ENCODE results near the gene FILIP1. TPM values are rescaled to one million over a fixed set of nuclear protein-coding genes. Genes with fewer than 3 reads are reported as not detected.
A peak's percentile ranks its signal among the peaks of the same experiment; 100 is the strongest.

FILIP1 gene
- total RNA-seq, 2 donors from 2014 or later = 3.0 to 6.5 TPM

GRCh38 chr6:75285283-75285639 is 208.3 kb downstream of the FILIP1 start:
- H3K4me1 ChIP-seq = peaks cover 68% of the 10 kb centered on the region
- ATAC-seq = no peak
- no peaks in the 10 kb centered on the region for H3K27me3 ChIP-seq
- H3K36me3 ChIP-seq (replicated peaks in 1 of 2; ENCODE audit: insufficient read depth in 1 of 2, low read depth in 2 of 2) = no peaks in the 10 kb centered on the region
- intact Hi-C loops (cut with DNase I) = no loop called here
- H3K27ac ChIP-seq = peak overlapping the region; percentile 81 to 90 (median 85)
- 0 to 1% methylated on average over 6 of the region's 6 CpGs for WGBS, 2 donors
- peak overlapping the region; percentile 14 to 77 for H3K4me3 ChIP-seq
- no peaks in the 10 kb centered on the region for H3K9me3 ChIP-seq
- DNase-seq = no peak
- TF ChIP-seq, protein P1, sequence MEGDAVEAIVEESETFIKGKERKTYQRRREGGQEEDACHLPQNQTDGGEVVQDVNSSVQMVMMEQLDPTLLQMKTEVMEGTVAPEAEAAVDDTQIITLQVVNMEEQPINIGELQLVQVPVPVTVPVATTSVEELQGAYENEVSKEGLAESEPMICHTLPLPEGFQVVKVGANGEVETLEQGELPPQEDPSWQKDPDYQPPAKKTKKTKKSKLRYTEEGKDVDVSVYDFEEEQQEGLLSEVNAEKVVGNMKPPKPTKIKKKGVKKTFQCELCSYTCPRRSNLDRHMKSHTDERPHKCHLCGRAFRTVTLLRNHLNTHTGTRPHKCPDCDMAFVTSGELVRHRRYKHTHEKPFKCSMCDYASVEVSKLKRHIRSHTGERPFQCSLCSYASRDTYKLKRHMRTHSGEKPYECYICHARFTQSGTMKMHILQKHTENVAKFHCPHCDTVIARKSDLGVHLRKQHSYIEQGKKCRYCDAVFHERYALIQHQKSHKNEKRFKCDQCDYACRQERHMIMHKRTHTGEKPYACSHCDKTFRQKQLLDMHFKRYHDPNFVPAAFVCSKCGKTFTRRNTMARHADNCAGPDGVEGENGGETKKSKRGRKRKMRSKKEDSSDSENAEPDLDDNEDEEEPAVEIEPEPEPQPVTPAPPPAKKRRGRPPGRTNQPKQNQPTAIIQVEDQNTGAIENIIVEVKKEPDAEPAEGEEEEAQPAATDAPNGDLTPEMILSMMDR (IDR thresholded peaks at IDR 0.05) = no peak
- TF ChIP-seq POLR2A (IDR thresholded peaks at IDR 0.05) = no peak

DNA sequence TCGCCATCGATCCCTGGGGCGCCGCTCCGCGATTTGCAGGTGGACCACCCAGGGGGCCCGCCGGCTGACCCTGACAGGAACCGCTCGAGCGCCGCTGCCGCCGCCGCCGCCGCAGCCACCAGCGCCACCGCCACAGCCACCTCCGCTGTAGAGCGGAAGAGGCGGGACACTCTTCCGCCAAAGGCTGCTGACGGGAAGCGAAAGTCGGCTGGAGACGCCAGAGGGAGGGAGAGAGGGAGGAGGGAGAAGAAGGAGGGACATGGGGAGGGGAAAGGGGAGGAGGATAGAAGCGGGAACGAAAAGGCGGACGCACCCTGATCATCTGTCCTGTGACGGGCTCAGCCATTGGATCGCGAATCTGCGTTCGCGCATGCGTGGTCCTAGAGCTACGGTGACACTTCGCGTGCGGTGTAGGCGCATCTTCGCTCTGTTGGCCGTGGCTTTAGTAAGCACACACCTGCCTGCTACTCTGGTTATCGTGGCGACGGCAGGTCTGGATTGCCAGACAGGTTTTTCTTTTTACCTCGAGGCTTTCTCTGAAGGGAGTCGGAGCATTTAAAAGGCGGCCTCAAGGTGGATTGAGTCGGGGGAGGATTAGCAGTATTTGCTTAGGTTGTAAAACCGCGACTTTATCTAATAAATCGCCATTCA is 208.8 kb downstream of the FILIP1 start, which contains the start of gene TMEM30A:
Gene TMEM30A, minus strand, starts transcription at position 161 of the 651 bp plus-strand sequence. Its CDS starts 154 bp downstream, at position 7.
- Histone ChIP-seq H3K27ac (peak within 1 kb of the TSS; percentile 81 to 90 (median 85)), H3K4me3 (peak within 1 kb of the TSS; percentile 77 to 85), H3K9me3 (no peaks in the 10 kb centered on the region), H3K36me3 (replicated peaks in 1 of 2; ENCODE audit: insufficient read depth in 1 of 2, low read depth in 2 of 2) (no peaks in the 10 kb centered on the region), H3K4me1 (peaks cover 68% of the 10 kb centered on the region), H3K27me3 (no peaks in the 10 kb centered on the region)
- WGBS, 2 donors = 0% methylated on average over 54 to 55 of the region's 55 CpGs
- DNase-seq = peak; percentile 96 to 99 (median 98)
- peak; percentile 88 to 93 (median 90) for TF ChIP-seq POLR2A (IDR thresholded peaks at IDR 0.05)
- TF ChIP-seq, protein P1 (IDR thresholded peaks at IDR 0.05) = peak in 2 of 7 experiments; percentile 17 to 29
- peak; percentile 99 for ATAC-seq
- intact Hi-C loops (cut with DNase I) = no loop called here

GRCh38 chr6:75283907-75284631 is 209.5 kb downstream of the FILIP1 start:
- Histone ChIP-seq H3K27ac (peak overlapping the region; percentile 81 to 90 (median 85)), H3K9me3 (no peaks in the 10 kb centered on the region), H3K36me3 (replicated peaks in 1 of 2; ENCODE audit: insufficient read depth in 1 of 2, low read depth in 2 of 2) (no peaks in the 10 kb centered on the region), H3K4me1 (peaks cover 68% of the 10 kb centered on the region), H3K4me3 (peak overlapping the region; percentile 77 to 85), H3K27me3 (no peaks in the 10 kb centered on the region)
- intact Hi-C loops (cut with DNase I) = no loop called here
- DNase-seq = no peak
- peak; percentile 23 for ATAC-seq
- TF ChIP-seq, protein P1 (IDR thresholded peaks at IDR 0.05) = no peak
- no peak for TF ChIP-seq POLR2A (IDR thresholded peaks at IDR 0.05)
- 0 to 1% methylated on average over 36 of the region's 36 CpGs for WGBS, 2 donors

- no peaks in the 10 kb centered on the region for H3K9me3 ChIP-seq
- no peak overlapping the region for H3K27ac ChIP-seq
- WGBS, 2 donors = 30 to 48% methylated on average over 2 of the region's 2 CpGs
- TF ChIP-seq POLR2A (IDR thresholded peaks at IDR 0.05) = no peak
- TF ChIP-seq, protein P1 (IDR thresholded peaks at IDR 0.05) = no peak
- no peak overlapping the region for H3K4me3 ChIP-seq
- H3K36me3 ChIP-seq (replicated peaks in 1 of 2; ENCODE audit: insufficient read depth in 1 of 2, low read depth in 2 of 2) = no peaks in the 10 kb centered on the region
- H3K4me1 ChIP-seq = peaks cover 69% of the 10 kb centered on the region
- H3K27me3 ChIP-seq = no peaks in the 10 kb centered on the region
- ATAC-seq (no peak), DNase-seq (no peak)
- intact Hi-C loops (cut with DNase I) = no loop called here
These were observed 210.9 kb downstream of the FILIP1 start for GRCh38 chr6:75282706-75283105.

Measured in body of pancreas (tissue), 4 donors.